Lower leg skin (tissue), 3 donors: ENCODE data around the gene TSTD2.

Experiments used
- POLR2A ChIP-seq, 2 donors: fragments of 450-650 bp; IDR thresholded peaks; one replicate each; pipeline ENCODE4 v1.6.1; 2016 to 2017; ENCODE audit warnings: antibody characterized with exemption in 2 of 2, mild to moderate bottlenecking in 1 of 2, moderate library complexity in 1 of 2
- TF ChIP-seq, protein P1 (sequence below), 3 donors: fragments of 450-650 bp; IDR thresholded peaks; one replicate each; pipeline ENCODE4 v1.5.1; 2016; ENCODE audit warnings: antibody characterized with exemption in 3 of 3, mild to moderate bottlenecking in 3 of 3, moderate library complexity in 2 of 3

DNA sequence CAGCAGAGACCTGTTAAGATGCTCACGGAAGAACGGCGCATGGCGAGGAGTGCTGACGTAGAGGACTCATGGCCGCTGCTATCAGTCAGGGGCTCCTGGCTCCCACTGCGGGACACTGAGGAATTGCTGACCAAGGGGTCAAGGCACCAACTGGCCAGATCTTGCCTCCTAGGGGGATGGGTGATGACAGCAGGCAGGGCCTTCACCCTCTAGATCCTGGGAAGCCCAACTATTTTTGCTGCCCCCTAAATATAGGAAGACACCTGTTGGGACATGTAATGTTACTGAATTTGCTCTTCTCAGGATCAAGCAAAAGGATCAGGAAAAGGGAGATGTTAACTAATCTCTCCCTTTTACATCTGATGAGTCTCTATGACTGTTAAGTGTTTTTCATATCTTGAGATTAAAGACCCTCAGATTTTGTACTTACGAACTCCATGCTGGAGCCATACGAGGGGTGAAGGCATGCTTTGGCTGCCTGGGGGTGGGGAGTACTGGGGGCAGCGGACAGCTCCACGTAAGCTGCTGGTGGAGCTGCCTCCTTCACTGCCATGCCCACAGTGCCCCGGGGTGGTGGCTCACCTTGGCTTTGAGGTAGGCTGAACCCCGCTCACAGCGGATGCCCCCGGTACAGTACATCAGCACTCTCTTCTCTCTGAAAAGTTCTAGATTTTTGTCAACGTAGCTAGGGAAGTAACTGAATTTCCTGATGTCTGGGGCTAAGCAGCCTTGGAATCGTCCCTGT is 28.1 kb downstream of the TSTD2 start:
- TF ChIP-seq, protein P1, sequence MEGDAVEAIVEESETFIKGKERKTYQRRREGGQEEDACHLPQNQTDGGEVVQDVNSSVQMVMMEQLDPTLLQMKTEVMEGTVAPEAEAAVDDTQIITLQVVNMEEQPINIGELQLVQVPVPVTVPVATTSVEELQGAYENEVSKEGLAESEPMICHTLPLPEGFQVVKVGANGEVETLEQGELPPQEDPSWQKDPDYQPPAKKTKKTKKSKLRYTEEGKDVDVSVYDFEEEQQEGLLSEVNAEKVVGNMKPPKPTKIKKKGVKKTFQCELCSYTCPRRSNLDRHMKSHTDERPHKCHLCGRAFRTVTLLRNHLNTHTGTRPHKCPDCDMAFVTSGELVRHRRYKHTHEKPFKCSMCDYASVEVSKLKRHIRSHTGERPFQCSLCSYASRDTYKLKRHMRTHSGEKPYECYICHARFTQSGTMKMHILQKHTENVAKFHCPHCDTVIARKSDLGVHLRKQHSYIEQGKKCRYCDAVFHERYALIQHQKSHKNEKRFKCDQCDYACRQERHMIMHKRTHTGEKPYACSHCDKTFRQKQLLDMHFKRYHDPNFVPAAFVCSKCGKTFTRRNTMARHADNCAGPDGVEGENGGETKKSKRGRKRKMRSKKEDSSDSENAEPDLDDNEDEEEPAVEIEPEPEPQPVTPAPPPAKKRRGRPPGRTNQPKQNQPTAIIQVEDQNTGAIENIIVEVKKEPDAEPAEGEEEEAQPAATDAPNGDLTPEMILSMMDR (IDR thresholded peaks at IDR 0.05) = no peak
- TF ChIP-seq POLR2A (IDR thresholded peaks at IDR 0.05) = no peak
